AG09309 (cell line): ENCODE measurements around the gene IGFBP2.

Experiments used
- DNase-seq: peaks from one replicate; pipeline ENCODE4 v3.0.0-alpha.2; 2010; ENCODE audit warnings: low read depth
- H3K4me3 ChIP-seq: 2 replicates; pipeline ENCODE4 v1.5.1; 2011; ENCODE audit warnings: mild to moderate bottlenecking, low read depth, low read length, moderate library complexity; ENCODE audit not compliant: control insufficient read depth
- TF ChIP-seq, protein P1 (sequence below): IDR thresholded peaks from 2 replicates; pipeline ENCODE4 v1.5.1; 2011; ENCODE audit warnings: mild to moderate bottlenecking, low read depth, low read length, inconsistent platforms; ENCODE audit not compliant: insufficient read depth, control insufficient read depth; ENCODE audit errors: missing control alignments

IGFBP2 gene

DNA sequence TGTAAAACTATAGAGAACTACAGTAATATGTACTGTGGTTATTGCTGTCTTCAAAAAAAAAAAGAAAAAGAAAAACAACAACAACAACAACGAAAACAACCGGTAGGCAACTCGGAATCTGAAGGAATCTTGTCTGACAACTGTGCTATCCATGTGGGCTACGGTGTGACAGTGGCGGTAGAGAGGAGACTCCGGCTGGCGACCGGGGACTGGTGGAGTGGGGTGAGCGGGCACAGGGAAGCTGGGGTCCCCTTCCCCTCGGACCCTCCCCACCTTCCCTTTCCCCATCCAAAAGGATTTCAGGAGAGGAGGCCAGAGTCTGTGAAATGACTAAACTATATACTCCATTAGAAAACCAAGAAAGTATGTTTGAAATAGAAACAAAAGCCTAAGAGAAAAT is 39.2 kb downstream of the IGFBP2 start:
- no peak overlapping the region for H3K4me3 ChIP-seq
- TF ChIP-seq, protein P1, sequence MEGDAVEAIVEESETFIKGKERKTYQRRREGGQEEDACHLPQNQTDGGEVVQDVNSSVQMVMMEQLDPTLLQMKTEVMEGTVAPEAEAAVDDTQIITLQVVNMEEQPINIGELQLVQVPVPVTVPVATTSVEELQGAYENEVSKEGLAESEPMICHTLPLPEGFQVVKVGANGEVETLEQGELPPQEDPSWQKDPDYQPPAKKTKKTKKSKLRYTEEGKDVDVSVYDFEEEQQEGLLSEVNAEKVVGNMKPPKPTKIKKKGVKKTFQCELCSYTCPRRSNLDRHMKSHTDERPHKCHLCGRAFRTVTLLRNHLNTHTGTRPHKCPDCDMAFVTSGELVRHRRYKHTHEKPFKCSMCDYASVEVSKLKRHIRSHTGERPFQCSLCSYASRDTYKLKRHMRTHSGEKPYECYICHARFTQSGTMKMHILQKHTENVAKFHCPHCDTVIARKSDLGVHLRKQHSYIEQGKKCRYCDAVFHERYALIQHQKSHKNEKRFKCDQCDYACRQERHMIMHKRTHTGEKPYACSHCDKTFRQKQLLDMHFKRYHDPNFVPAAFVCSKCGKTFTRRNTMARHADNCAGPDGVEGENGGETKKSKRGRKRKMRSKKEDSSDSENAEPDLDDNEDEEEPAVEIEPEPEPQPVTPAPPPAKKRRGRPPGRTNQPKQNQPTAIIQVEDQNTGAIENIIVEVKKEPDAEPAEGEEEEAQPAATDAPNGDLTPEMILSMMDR = no peak

DNA sequence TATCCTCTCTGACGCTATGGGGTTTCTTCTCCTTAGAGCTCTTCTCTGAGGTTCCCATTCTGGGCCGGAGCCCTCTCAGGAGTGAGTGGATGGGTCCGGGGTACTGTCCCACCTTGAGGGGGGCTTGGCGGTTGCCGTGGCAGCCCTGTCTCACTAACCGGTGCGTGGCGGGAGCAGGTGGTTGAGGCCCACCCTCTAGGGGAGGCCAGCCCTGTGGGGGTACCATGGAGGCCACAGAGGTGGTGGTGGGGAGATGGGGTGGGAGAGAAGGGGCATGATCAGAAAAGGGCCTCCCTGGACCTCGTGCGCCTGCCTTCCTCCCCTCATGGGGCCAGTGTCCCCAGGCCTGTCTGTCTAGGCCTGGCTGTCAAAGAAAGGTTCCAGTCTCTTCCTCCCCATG is 39.8 kb downstream of the IGFBP2 start:
- TF ChIP-seq, protein P1 = no peak
- DNase-seq = no peak
- H3K4me3 ChIP-seq = no peak overlapping the region

More for the DNA sequence above, 39.2 kb downstream of the IGFBP2 start:
- no peak for DNase-seq

DNA sequence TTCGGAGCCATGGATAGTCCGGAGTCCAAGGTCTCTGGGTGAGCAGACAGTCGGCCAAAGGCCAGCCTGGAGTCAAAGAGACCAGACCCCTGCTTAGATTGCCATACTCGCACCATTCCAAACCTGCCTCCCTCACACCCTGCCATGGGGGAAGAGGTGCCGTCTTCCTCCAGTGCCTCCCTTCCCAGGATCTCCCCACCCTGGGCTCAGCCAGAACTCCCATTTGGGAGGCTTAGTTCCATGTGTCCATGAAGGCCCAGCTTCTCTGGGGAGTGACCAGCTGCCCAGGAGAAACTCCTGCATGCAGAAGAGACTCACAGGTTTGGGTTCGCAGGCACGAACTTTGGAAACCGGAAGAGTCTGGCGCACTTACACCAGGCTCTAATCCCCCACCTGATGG is 40.4 kb downstream of the IGFBP2 start:
- no peak overlapping the region for H3K4me3 ChIP-seq
- TF ChIP-seq, protein P1 = no peak

DNA sequence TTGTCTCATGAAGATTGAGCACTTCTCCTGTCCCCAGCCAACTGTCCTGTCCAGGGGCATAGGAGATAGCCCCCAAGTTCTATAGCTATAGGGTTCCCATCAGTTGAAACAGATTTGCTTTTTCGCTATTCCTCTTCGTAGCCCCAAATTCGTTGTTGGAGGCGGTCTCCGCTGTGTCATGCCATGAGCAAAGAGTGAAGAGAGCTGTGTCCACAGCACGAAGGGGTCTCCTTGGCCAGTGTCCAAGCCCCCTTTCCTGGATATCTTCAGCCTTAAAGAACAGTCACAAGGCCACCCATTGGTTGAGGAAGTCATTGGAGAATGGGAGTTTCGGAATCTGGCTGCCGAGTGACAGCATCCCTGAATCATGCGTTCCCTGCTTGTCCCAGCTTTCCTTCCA is 41.2 kb downstream of the IGFBP2 start:
- no peak for DNase-seq
- TF ChIP-seq, protein P1 = no peak
- no peak overlapping the region for H3K4me3 ChIP-seq

More for the DNA sequence above, 40.4 kb downstream of the IGFBP2 start:
- DNase-seq = no peak

DNA sequence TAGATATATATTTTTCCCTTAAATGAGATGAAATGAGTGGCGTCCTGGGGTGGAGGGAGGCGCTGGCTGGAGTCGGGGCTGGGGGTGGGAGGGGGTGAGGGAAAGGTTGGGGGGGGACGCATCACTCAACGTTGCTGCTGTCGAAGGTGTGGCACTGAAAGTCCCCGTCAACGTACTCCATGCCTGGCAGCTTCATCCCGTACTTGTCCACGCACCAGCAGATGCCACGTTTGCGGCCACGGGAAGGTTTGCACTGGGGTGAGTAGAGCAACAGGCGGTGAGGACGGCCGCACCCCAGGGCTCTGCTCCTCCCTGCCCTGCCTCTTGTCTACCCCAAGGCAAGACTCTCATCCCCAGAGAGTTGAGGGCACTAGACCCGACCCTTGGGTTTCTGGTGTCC is 43.4 kb downstream of the IGFBP2 start:
- TF ChIP-seq, protein P1 = no peak
- no peak for DNase-seq
- H3K4me3 ChIP-seq = no peak overlapping the region

DNA sequence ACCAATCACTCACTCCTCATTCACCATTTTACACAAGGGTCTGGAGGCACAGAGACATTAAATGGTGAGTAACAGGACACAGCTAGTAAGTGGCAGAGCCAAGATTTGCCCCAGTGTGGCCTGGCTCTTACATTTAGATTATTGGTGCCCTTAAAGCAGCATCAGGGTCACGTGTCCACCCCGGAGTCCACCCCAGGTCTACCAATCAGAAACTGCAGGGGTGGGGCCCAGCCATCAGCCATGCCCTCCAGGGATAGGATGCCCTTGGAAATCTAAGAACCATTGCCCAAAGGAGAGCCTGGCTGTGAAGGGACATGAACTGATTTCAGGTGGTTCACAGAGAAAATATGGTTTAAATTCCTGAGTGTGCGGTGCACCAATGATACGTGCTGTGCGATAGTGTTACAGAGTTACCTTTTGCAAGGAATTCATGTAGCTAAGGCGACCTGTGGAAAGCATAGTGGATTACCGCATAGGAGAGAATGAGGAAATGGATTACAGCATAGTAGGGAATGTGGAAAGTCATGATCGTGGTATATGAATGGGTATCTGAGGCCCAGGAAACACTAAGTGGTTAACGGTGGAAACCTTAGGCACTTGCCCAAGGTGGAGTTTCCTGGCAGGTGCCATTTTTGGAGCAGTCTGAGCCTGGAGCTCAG is 44.3 kb downstream of the IGFBP2 start:
- H3K4me3 ChIP-seq = no peak overlapping the region
- TF ChIP-seq, protein P1 = no peak
- DNase-seq = no peak
